ENCODE data around the gene GHITM. TPM values are rescaled to one million over a fixed set of nuclear protein-coding genes. Genes with fewer than 3 reads are reported as not detected.

The GHITM gene
- total and polyA plus RNA-seq, 2 experiments from 2014 or later = 97.1 to 105 TPM

- TF ChIP-seq ZNF462 (CRISPR knock-in tag; IDR thresholded peaks at IDR 0.05) = no peak
- TF ChIP-seq ETS1 (IDR thresholded peaks at IDR 0.05) = no peak
- TF ChIP-seq CREB1 (CRISPR knock-in tag; IDR thresholded peaks at IDR 0.05; ENCODE audit: low read depth) = no peak
- no peak for TF ChIP-seq CTCF (conservative IDR thresholded peaks at IDR 0.05; ENCODE audit: low read depth in 2 of 2)
- no peak for TF ChIP-seq POLR2AphosphoS5 (IDR thresholded peaks at IDR 0.05; ENCODE audit: low read depth)
Measured at GRCh38 chr10:84196941-84197340, 57.6 kb downstream of the GHITM start (continued).

- Mint-ChIP-seq H3K27me3 (ENCODE audit: insufficient read depth, low read depth, poor library complexity) (peaks cover 38% of the 10 kb centered on the region), H3K4me1 (peaks cover 5% of the 10 kb centered on the region), H3K9me3 (no peaks in the 10 kb centered on the region), H3K4me3 (no peak overlapping the region), H3K27ac (no peak overlapping the region), H3K36me3 (ENCODE audit: low read depth) (no peaks in the 10 kb centered on the region)
- Histone ChIP-seq H3K36me3 (ENCODE audit: insufficient read depth) (no peaks in the 10 kb centered on the region), H2AFZ (no peak overlapping the region), H3K79me2 (replicated peaks; ENCODE audit: insufficient read depth) (no peaks in the 10 kb centered on the region), H3K4me2 (no peak overlapping the region), H4K20me1 (replicated peaks; ENCODE audit: insufficient read depth) (no peaks in the 10 kb centered on the region), H3K4me3 (no peak overlapping the region), H3K9me2 (ENCODE audit: insufficient read depth) (no peaks in the 10 kb centered on the region), H3K27ac (ENCODE audit: low read depth) (no peak overlapping the region), H3K27me3 (ENCODE audit: insufficient read depth) (peaks cover 38% of the 10 kb centered on the region), H3F3A (replicated peaks; ENCODE audit: low read depth) (no peaks in the 10 kb centered on the region), H3K4me1 (ENCODE audit: insufficient read depth) (peaks cover 3% of the 10 kb centered on the region; the same call in 1 of the 2 replicates)
- ATAC-seq (no peak), DNase-seq (ENCODE audit: low spot score) (no peak)
- TF ChIP-seq ZNF114 (CRISPR knock-in tag; IDR thresholded peaks at IDR 0.05) = no peak
- TF ChIP-seq EZH2 (IDR thresholded peaks at IDR 0.05; ENCODE audit: low read depth, unreplicated experiment) = no peak
- TF ChIP-seq JUNB (IDR thresholded peaks at IDR 0.05; ENCODE audit: unreplicated experiment) = no peak
- TF ChIP-seq POLR2AphosphoS5 (IDR thresholded peaks at IDR 0.05; ENCODE audit: low read depth) = no peak
- TF ChIP-seq ETS1 (IDR thresholded peaks at IDR 0.05) = no peak
- TF ChIP-seq STAT1 (IDR thresholded peaks at IDR 0.05; ENCODE audit: unreplicated experiment) = no peak
Measured at GRCh38 chr10:84197643-84198042, 58.3 kb downstream of the GHITM start.
